GM12891 (cell line): ENCODE data around the gene SRP14.

Source experiments
- DNase-seq: peaks from one replicate; pipeline ENCODE4 v3.0.0; 2011; ENCODE audit warnings: low spot score; ENCODE audit not compliant: insufficient read length
- FAIRE-seq: peaks from 2 replicates; lab custom pipeline; 2011; peaks lifted over from hg19 to GRCh38; lab: Jason Lieb, UNC
- PAX5 ChIP-seq: IDR thresholded peaks from 2 replicates; pipeline ENCODE4 v1.6.1; 2011; ENCODE audit warnings: low read length, moderate library complexity, mild to moderate bottlenecking; ENCODE audit not compliant: insufficient read depth, severe bottlenecking
- POLR2A ChIP-seq: IDR thresholded peaks from 2 replicates; pipeline ENCODE4 v1.6.1; 2011; ENCODE audit warnings: low read depth, low read length, control low read depth
- POLR2AphosphoS5 ChIP-seq: IDR thresholded peaks from 2 replicates; pipeline ENCODE4 v1.6.1; 2011; ENCODE audit warnings: low read depth, low read length, control low read depth
- POU2F2 ChIP-seq: IDR thresholded peaks from 2 replicates; pipeline ENCODE4 v1.6.1; 2011; ENCODE audit warnings: low read depth, mild to moderate bottlenecking, control low read depth, low read length, moderate library complexity
- SPI1 ChIP-seq: IDR thresholded peaks from 2 replicates; pipeline ENCODE4 v1.6.1; 2011; ENCODE audit warnings: low read depth, low read length, control low read depth
- TAF1 ChIP-seq: IDR thresholded peaks from 2 replicates; pipeline ENCODE4 v1.6.1; 2011; ENCODE audit warnings: low read depth, low read length, control low read depth

Gene SRP14

DNA sequence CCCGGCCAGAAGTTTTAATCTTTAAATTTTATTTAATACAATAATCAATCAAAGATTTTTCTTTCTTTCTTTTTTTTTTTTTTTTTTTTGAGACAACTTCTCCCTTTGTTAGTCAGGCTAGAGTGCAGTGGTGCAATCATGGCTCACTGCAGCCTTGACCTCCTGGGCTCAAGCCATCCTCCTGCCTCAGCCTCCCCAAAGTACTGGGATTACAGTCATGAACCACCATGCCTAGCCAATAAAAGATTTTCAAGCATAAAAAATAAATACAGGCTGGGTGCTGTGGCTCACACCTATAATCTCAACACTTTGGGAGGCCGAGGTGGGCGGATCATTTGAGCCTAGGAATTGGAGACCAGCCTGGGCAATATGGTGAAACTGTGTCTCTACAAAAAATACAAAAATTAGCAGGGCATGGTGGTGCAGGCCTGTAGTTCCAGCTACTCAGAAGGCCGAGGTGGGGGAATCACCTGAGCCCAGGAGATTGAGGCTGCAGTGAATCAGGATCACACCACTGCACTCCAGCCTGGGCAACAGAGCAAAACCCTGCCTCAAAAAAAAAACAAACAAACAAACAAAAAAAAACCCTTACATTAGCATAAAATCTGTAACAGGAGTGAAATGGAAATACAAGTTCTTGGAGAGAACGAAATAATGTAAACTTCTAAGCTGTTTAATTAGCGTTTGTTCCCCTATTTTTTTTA, 29.1 kb upstream of the SRP14 start:
- TF ChIP-seq POU2F2 (no peak), SPI1 (no peak), POLR2A (no peak), TAF1 (no peak), POLR2AphosphoS5 (no peak), PAX5 (no peak)
- no peak for FAIRE-seq
- no peak for DNase-seq

DNA sequence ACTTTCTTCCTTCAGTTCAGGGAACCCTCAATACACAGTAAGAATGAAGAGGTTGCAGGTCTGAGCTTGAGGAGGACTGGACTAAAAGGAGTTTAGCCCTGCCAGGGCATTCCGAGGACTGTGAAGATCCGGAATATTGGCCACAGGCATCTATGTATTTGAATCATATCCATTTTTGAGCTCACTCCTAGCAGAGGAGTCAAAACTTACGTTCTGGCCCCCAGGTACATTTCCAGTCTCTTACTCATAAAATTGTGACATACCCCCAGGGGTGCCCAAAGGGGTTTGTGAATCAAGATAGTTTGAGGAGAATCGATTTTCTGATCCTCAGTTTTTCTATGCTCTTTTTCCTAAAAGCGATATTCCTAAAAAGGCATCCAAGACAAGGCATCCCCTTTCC, 27.6 kb upstream of the SRP14 start:
- TF ChIP-seq TAF1 (no peak), SPI1 (no peak), POLR2A (no peak), POU2F2 (no peak), PAX5 (no peak), POLR2AphosphoS5 (no peak)
- DNase-seq (no peak), FAIRE-seq (no peak)

DNA sequence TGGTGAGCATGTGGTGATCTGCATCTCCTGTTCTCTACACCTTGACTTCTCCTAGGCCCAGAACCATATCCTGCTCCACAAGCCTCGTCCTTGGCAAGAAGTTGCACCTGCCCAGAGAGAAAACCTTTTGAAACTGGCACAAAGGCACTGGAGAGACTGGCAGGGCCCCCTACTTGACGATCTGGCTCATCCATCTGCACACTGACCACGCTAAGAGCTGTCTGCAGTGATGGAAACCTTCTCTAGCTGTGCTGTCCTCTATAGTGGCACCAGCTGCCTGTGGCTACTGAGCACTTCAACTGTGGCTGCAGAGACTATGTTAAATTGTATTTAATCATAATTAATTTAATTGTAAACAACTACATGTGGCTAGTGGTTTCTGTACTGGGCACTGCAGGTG, 26.2 kb upstream of the SRP14 start:
- FAIRE-seq, result no peak
- no peak for DNase-seq
- TF ChIP-seq POLR2AphosphoS5 (no peak), POU2F2 (no peak), SPI1 (no peak), TAF1 (no peak), PAX5 (no peak), POLR2A (no peak)

DNA sequence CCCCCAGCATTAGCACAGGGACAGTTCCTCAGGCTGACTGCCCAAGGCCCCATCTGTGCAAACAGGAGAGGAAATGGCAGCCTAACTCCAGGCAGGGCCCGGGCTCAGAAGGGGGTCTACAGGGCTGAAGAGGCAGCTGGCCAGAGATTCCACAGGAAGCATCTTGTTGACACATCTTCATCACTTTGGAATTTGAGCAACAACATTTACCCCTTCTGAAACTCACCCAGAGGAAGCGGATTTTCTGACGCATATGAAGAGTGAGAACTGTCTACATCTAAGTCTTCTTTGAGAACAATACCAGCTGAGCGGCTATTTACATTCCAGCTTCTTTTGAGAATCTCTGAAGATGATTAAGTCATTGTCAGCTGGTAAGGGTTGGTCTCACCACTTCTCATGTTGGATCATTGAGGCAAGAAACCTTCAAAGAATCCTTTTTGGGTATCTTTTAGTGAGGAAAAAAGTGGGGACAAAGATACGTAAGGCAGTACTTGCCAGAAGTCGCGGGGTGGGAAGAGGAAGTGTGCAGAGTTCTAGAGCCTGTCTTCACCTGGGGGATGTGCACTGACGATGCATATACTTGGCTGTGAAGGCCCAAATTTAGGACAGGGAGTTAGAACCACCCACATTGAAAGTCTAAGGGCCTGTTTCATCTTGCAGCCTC, 25.4 kb upstream of the SRP14 start:
- no peak for DNase-seq
- peak; percentile 97 for FAIRE-seq
- TF ChIP-seq POLR2AphosphoS5 (no peak), SPI1 (peak; percentile 89), POU2F2 (peak; percentile 76; the same call in 1 of the 2 replicates), TAF1 (no peak)

DNA sequence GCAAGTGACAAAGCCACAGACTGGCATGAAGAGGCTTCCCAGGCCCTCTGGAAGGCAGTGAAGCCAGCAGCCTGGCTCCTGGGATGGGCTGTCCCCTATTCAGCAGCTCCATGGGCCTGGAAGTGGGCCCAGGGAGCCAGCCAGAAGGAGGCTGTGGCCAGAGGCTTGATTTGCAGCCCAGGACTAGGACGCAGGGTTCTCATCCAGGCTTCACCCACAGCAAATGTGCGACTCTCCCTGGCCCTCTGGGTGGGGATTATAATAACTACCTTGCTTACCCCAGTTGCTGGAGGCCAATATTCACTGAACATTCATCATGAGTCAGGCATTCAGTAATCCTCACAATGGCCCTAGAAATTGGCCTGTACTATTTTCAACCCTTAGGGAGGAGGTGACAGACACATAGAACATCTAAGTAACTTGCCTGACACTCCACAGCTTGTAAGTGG, 24.6 kb upstream of the SRP14 start:
- peak; percentile 28 for FAIRE-seq
- TF ChIP-seq TAF1 (no peak), POU2F2 (no peak), POLR2A (no peak), PAX5 (no peak), SPI1 (no peak), POLR2AphosphoS5 (no peak)
- DNase-seq, result no peak

DNA sequence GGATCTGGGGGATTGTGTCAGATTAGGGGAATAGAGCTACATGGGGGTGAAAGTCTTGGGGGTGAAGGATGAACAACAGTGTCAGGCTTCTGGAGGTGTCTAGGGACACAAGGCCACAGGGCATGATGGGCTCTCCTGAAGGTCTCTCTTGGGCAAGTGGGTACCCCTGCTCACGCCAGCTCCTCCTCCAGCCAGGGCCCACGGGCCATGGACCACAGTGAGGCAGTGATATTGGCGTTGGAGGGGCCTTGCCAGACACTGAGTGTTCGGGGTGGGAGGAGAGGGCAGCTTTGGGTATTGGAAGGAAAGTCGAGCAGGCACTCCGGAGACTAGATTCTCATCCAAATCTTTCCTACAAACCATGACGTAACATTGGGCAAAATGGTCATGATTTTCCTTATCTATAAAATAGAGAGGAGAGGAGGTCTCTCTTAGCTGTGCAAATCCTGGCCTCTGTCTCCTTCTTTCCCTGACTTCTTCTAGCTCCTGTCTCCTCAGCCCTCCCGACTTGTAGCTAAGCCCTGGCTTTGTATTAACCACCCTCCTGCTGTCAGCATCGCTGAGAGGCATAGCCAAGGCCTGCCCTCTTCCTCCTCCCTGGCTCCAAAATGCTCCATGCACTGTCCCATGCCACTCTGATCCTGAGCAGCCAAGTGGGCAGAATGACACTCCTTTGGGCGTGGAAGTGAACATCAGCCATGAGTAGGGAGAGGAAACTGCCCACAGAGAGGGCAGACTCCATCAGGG, 24.0 kb upstream of the SRP14 start:
- TF ChIP-seq POLR2A, result no peak
- no peak for TF ChIP-seq PAX5
- TF ChIP-seq POU2F2, result no peak
- TF ChIP-seq SPI1, result no peak
- no peak for TF ChIP-seq TAF1
- DNase-seq (no peak), FAIRE-seq (peak; percentile 76)

DNA sequence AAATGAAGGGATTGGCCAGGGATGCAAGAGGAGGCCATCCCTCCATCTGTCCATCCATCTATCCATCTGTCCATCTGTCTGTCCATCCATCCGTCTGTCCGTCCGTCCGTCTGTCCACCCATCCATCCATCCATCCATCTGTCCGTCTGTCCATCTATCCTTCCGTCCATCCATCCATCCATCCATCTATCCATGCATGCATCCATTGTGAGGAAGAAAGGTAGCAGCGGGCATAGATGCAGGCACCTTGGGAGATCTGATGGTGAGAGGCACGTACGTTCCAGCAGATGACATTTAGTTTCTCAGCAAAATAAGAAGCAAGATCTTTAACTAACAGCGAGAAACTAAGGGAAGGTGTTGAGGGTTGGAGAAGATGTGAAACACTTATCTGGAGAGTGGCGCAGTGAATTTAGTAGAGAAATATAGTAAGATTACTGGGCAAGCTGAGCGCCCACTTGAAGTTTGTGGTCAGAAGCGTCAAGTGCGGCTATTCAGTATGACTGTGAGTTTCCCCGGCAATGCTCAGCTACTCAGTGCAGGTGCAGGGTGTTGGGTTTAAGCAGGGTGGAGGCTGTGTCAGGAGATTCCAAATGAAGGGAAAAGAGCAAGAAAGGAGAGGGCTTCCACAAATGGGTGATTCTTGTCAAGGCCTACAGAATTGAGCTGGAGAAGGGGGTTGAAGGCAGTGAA, 22.4 kb upstream of the SRP14 start:
- peak; percentile 92 for FAIRE-seq

DNA sequence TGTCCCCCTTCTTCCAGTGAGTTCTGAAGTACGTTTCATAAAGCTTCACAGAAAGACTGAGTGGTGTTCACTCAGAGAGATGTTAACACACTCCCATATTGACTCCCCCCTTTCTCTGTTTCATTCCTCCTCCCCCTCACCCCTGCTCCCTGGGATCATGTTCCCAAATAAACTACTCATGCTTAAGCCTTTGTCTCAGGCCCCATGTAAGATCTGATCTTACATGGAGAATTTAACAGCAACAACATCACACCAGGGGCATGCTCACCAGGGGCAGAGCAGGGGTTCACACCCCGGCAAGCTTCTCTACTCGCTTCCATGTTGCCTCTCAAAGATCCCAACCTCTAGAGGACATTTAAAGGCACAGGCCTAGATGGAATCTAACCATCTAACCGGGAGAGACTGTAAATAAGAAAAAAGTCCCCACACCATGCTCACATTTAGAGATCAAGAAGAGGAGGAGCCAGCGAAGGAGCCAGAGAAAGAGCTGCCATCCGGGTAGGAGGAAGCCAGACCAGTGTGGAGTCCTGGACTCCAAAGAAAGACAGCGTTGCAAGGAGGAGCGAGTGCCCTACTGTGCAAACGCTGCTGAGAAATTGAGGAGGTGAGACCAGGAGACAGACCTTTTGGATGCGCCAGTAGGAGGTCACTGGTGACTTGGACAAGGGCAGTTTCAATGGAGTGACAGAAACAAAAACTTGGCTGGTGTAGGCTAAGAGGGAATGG, 21.4 kb upstream of the SRP14 start:
- FAIRE-seq, result no peak
- no peak for TF ChIP-seq POU2F2
- no peak for TF ChIP-seq POLR2AphosphoS5
- TF ChIP-seq SPI1, result no peak
- no peak for TF ChIP-seq POLR2A
- TF ChIP-seq TAF1, result no peak
- no peak for TF ChIP-seq PAX5
- DNase-seq, result no peak

More for the DNA sequence above, 22.4 kb upstream of the SRP14 start:
- TF ChIP-seq POLR2A, result no peak
- no peak for TF ChIP-seq PAX5
- no peak for TF ChIP-seq POU2F2
- no peak for TF ChIP-seq SPI1
- TF ChIP-seq POLR2AphosphoS5, result no peak
- TF ChIP-seq TAF1, result no peak
- no peak for DNase-seq
